IMR-90 (cell line): Measurements from ENCODE around the gene TOMM40L. TPM values are rescaled to one million over a fixed set of nuclear protein-coding genes. Genes with fewer than 3 reads are reported as not detected.
A peak's percentile ranks its signal among the peaks of the same experiment; 100 is the strongest.

ENCODE experiments used
- ATAC-seq: fragments of 200-7000 bp; cut with Tn5 transposase; 2 replicates; pipeline ENCODE4 v1.9.1; 2020; ENCODE audit warnings: low read depth, mild to moderate bottlenecking, moderate library complexity
- BruUV-seq: library from RNA; stranded (reverse); fragments of 400-500 nt; replicated peaks from 2 replicates; lab custom pipeline; 2021; lab: Mats Ljungman, UMichigan
- CTCF ChIA-PET: fragments of 300-600 bp; formaldehyde crosslinking; extraction: SDS; loops from one replicate; lab custom pipeline; 2021; ENCODE audit warnings: antibody characterized with exemption; lab: Yijun Ruan, JAX
- POLR2A ChIA-PET: fragments of 300-600 bp; sonication (Branson Sonifier 250); formaldehyde crosslinking; loops from one replicate; lab custom pipeline; 2022; ENCODE audit warnings: antibody characterized with exemption; ENCODE audit not compliant: unreplicated experiment; lab: Charles Lee
- DNase-seq: peaks from one replicate; pipeline ENCODE4 v3.0.0; 2013
- H2AFZ ChIP-seq: replicated peaks from 2 replicates; pipeline ENCODE3; 2013; ENCODE audit warnings: low read length, mild to moderate bottlenecking; ENCODE audit not compliant: poor library complexity
- H2AK5ac ChIP-seq: 2 replicates; pipeline ENCODE4 v1.6.1; 2013; ENCODE audit warnings: low read depth, low read length, inconsistent platforms
- H2AK9ac ChIP-seq: replicated peaks from 2 replicates; pipeline ENCODE3; 2013; ENCODE audit warnings: mild to moderate bottlenecking, low read depth, low read length, moderate library complexity; ENCODE audit not compliant: poor library complexity
- H2BK120ac ChIP-seq: 2 replicates; pipeline ENCODE4 v1.6.1; 2013; ENCODE audit warnings: low read depth, low read length, inconsistent platforms
- H2BK15ac ChIP-seq: 3 replicates; pipeline ENCODE4 v1.6.1; 2013; ENCODE audit warnings: low read depth, low read length, inconsistent platforms
- H2BK20ac ChIP-seq: 2 replicates; pipeline ENCODE4 v1.6.1; 2013; ENCODE audit warnings: low read depth, mild to moderate bottlenecking, inconsistent platforms, low read length, moderate library complexity
- H2BK5ac ChIP-seq: 2 replicates; pipeline ENCODE4 v1.6.1; 2013; ENCODE audit warnings: mild to moderate bottlenecking, low read depth, low read length, inconsistent platforms; ENCODE audit not compliant: poor library complexity, severe bottlenecking
- H3K14ac ChIP-seq: replicated peaks from 2 replicates; pipeline ENCODE4 v1.6.1; 2013; ENCODE audit warnings: low read depth, low read length, inconsistent platforms
- H3K18ac ChIP-seq: 2 replicates; pipeline ENCODE4 v1.6.1; 2013; ENCODE audit warnings: low read depth, low read length, control low read depth
- H3K23ac ChIP-seq: 2 replicates; pipeline ENCODE4 v1.6.1; 2013; ENCODE audit warnings: low read depth, low read length, inconsistent platforms
- H3K27ac ChIP-seq: 2 replicates; pipeline ENCODE4 v1.5.1; 2013; ENCODE audit warnings: mild to moderate bottlenecking, control low read depth, low read length; ENCODE audit not compliant: insufficient read depth
- H3K27me3 ChIP-seq: 2 replicates; pipeline ENCODE4 v1.6.1; 2013; ENCODE audit warnings: low read length; ENCODE audit not compliant: control insufficient read depth, insufficient read depth
- H3K36me3 ChIP-seq: 2 replicates; pipeline ENCODE4 v1.6.1; 2013; ENCODE audit warnings: low read length, mixed read lengths; ENCODE audit not compliant: control insufficient read depth, insufficient read depth
- H3K4ac ChIP-seq: 2 replicates; pipeline ENCODE4 v1.6.1; 2013; ENCODE audit warnings: low read depth, low read length, inconsistent platforms
- H3K4me1 ChIP-seq: 2 replicates; pipeline ENCODE4 v1.6.1; 2013; ENCODE audit warnings: low read length, mixed read lengths; ENCODE audit not compliant: control insufficient read depth, insufficient read depth
- H3K4me2 ChIP-seq: 2 replicates; pipeline ENCODE4 v1.6.1; 2013; ENCODE audit warnings: low read depth, mild to moderate bottlenecking, control low read depth, low read length, moderate library complexity
- H3K4me3 ChIP-seq: 2 replicates; pipeline ENCODE4 v1.5.1; 2013; ENCODE audit warnings: low read depth, mild to moderate bottlenecking, control low read depth, low read length, moderate library complexity; ENCODE audit not compliant: insufficient read depth
- H3K56ac ChIP-seq: 2 replicates; pipeline ENCODE4 v1.6.1; 2013; ENCODE audit warnings: low read length, inconsistent platforms; ENCODE audit not compliant: insufficient read depth; ENCODE audit errors: extremely low read depth
- H3K79me1 ChIP-seq, 2 experiments: 2 replicates each; pipeline ENCODE4 v1.6.1; 2013; ENCODE audit warnings: low read length in 2 of 2, inconsistent platforms in 1 of 2, low read depth in 1 of 2
- H3K9ac ChIP-seq: 2 replicates; pipeline ENCODE4 v1.6.1; 2013; ENCODE audit warnings: low read depth, low read length, control low read depth
- H3K9me1 ChIP-seq: 2 replicates; pipeline ENCODE4 v1.6.1; 2013; ENCODE audit warnings: low read length, inconsistent platforms; ENCODE audit not compliant: insufficient read depth
- H3K9me3 ChIP-seq: 2 replicates; pipeline ENCODE4 v1.6.1; 2013; ENCODE audit warnings: low read length; ENCODE audit not compliant: control insufficient read depth, insufficient read depth
- H4K20me1 ChIP-seq: 2 replicates; pipeline ENCODE4 v1.6.1; 2013; ENCODE audit warnings: low read length, inconsistent platforms; ENCODE audit not compliant: insufficient read depth
- H4K5ac ChIP-seq: 2 replicates; pipeline ENCODE4 v1.6.1; 2013; ENCODE audit warnings: mild to moderate bottlenecking, low read depth, low read length, control low read depth
- H4K8ac ChIP-seq, 2 experiments: 2 replicates each; pipeline ENCODE4 v1.6.1; 2013; ENCODE audit warnings: low read depth in 2 of 2, low read length in 2 of 2, control low read depth in 1 of 2, inconsistent platforms in 1 of 2
- H4K91ac ChIP-seq: 2 replicates; pipeline ENCODE4 v1.6.1; 2013; ENCODE audit warnings: low read depth, low read length, inconsistent platforms; ENCODE audit not compliant: insufficient read depth
- FOS ChIP-seq: fragments of 150-350 bp; IDR thresholded peaks from 2 replicates; pipeline ENCODE4 v1.6.1; 2016; ENCODE audit warnings: low read depth, low read length
- MAFK ChIP-seq: IDR thresholded peaks from 2 replicates; pipeline ENCODE4 v1.6.1; 2012; ENCODE audit warnings: low read depth, low read length, improper control_type of control experiment
- MAZ ChIP-seq: IDR thresholded peaks from 2 replicates; pipeline ENCODE4 v1.6.1; 2012; ENCODE audit warnings: low read depth, mild to moderate bottlenecking, low read length, improper control_type of control experiment, moderate library complexity, borderline replicate concordance
- MXI1 ChIP-seq: IDR thresholded peaks from 2 replicates; pipeline ENCODE4 v1.6.1; 2012; ENCODE audit warnings: low read depth, mild to moderate bottlenecking, low read length, moderate library complexity, borderline replicate concordance
- NFE2L2 ChIP-seq: fragments of 150-350 bp; IDR thresholded peaks from 2 replicates; pipeline ENCODE4 v1.6.1; 2016; ENCODE audit warnings: low read depth, mild to moderate bottlenecking, low read length
- POLR2A ChIP-seq: IDR thresholded peaks from 2 replicates; pipeline ENCODE4 v1.6.1; 2012; ENCODE audit warnings: mild to moderate bottlenecking, low read depth, low read length
- RFX5 ChIP-seq: IDR thresholded peaks from 2 replicates; pipeline ENCODE4 v1.8.0; 2012; ENCODE audit warnings: low read depth, mild to moderate bottlenecking, low read length, moderate library complexity
- WGBS, 2 experiments: methylation state at CpG; one replicate each; pipeline versions ENCODE4 v1.1.5 to v1.1.7; 2013; ENCODE audit warnings: missing lambda C conversion rate in 2 of 2; ENCODE audit not compliant: insufficient read length in 1 of 2; ENCODE audit errors: extremely low coverage in 2 of 2; 5-methylcytosine and 5-hydroxymethylcytosine counted together
- dilution Hi-C: fragments of 300-500 bp; cut with HindIII; formaldehyde crosslinking; loops from one replicate; pipeline ENCODE4 v1.14.3; 2018; ENCODE audit warnings: low sequenced_read_pairs; ENCODE audit not compliant: unreplicated experiment
- in situ Hi-C: fragments of 300-500 bp; cut with MboI; formaldehyde crosslinking; loops from 3 replicates; pipeline ENCODE4 v1.14.3; 2019; ENCODE audit warnings: low sequenced_read_pairs, inconsistent platforms, mixed read lengths
- intact Hi-C: fragments of 100-400 bp; cut with micrococcal nuclease; formaldehyde crosslinking; loops from 2 replicates; pipeline ENCODE4 v1.10.0; 2022
- polyA plus RNA-seq, 3 experiments: library from polyadenylated mRNA; depleted of rRNA; stranded (reverse); fragments of >200 nt; gene quantifications; 2 replicates each; pipeline ENCODE4 v1.2.3, GENCODE V29; 2012; ENCODE audit warnings: low replicate concordance in 1 of 3
- total RNA-seq: library from RNA; depleted of rRNA; stranded (reverse); fragments of >200 nt; gene quantifications from 2 replicates; pipeline ENCODE4 v1.2.3, GENCODE V29; 2012
- TF ChIP-seq, protein P1 (sequence below): fragments of 150-350 bp; IDR thresholded peaks from 2 replicates; pipeline ENCODE4 v1.6.1; 2017; ENCODE audit warnings: mild to moderate bottlenecking, antibody characterized with exemption, low read length, low read depth
- TF ChIP-seq, protein P2 (sequence below): fragments of 150-350 bp; IDR thresholded peaks from 2 replicates; pipeline ENCODE4 v1.6.1; 2016; ENCODE audit warnings: low read depth, mild to moderate bottlenecking, low read length, moderate library complexity, borderline replicate concordance
- TF ChIP-seq, protein P3 (sequence below): conservative IDR thresholded peaks from 2 replicates; pipeline ENCODE4 v1.5.1; 2012; ENCODE audit warnings: mild to moderate bottlenecking, low read depth, low read length, improper control_type of control experiment

Gene TOMM40L
- total and polyA plus RNA-seq, 2 of the 4 experiments (the other 2 are of a cell fraction): 7.7 to 12.5 TPM

DNA sequence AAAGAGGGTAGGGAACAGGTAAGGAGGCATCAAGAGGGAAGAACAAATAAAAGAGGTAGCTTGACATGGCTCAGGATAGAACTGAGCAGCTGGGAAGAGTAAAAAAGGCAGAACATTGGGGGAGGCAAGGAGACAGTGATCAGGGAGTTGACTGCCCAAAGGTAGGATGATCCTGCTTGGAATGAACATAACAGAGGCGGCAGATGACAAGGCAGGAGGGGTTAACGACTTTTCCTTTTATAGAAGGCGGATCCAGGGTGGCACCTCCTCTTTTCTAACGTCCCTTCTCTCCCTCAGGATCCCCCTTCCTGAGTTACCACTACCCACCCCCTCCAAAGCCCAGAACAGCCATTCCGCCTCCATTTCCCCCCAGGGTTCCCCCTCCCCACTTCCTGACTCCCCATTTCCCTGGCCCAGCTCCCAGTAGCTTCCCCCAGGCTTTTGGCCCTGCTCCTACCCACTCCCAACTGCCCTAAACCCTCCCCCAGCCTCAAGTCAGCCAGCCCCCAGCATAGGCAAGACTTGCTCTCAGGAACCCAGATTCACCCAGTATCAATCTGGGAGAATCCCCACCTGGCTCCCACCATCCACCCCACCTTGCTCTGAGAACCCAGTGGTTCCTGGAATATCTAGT is 26.2 kb upstream of the TOMM40L start:
- CTCF ChIA-PET: no interaction called here

More for the DNA sequence above, 26.2 kb upstream of the TOMM40L start:
- H4K8ac ChIP-seq: peak overlapping the region; percentile 42 to 96; a peak in 2 of 4 replicates
- peaks cover 5% of the 10 kb centered on the region; the same call in 1 of the 2 replicates for H3K36me3 ChIP-seq
- 68% methylated on average over 5 of the region's 5 CpGs; no CpG with 5 or more reads in 1 of the 2 experiments for WGBS, 2 experiments
- no peak overlapping the region for H3K4me2 ChIP-seq
- DNase-seq (no peak), ATAC-seq (no peak)
- peaks cover 31% of the 10 kb centered on the region for H3K4me1 ChIP-seq
- POLR2A ChIA-PET: no interaction called here
- no peak overlapping the region for H3K4me3 ChIP-seq
- peaks cover 24% of the 10 kb centered on the region for H3K9me1 ChIP-seq
- H2BK5ac ChIP-seq: no peak overlapping the region
- no peak overlapping the region for H3K9ac ChIP-seq
- in situ Hi-C loops: no loop called here
- intact Hi-C loops: no loop called here
- H3K27ac ChIP-seq: no peak overlapping the region
- 0 out of 2 replicates have a peak overlapping the region, but pooled peaks have one; percentile 24 for H3K14ac ChIP-seq
- no TSS peak for BruUV-seq
- H4K91ac ChIP-seq: 0 out of 2 replicates have a peak overlapping the region, but pooled peaks have one; percentile 32
- H2AK9ac ChIP-seq: peak overlapping the region; percentile 71
- no peak overlapping the region for H3K56ac ChIP-seq
- H3K9me3 ChIP-seq: no peaks in the 10 kb centered on the region
- no peak overlapping the region; the same call in 1 of the 2 replicates for H2AK5ac ChIP-seq
- H3K23ac ChIP-seq: no peak overlapping the region
- H2AFZ ChIP-seq: peak overlapping the region; percentile 94
- H3K79me1 ChIP-seq: peaks cover 14 to 24% of the 10 kb centered on the region in 2 experiments
- peak overlapping the region; percentile 50 for H3K4ac ChIP-seq
- H4K20me1 ChIP-seq: no peaks in the 10 kb centered on the region
- dilution Hi-C loops: no loop called here
- no peak overlapping the region for H2BK15ac ChIP-seq
- no peak overlapping the region for H3K18ac ChIP-seq
- H2BK120ac ChIP-seq: no peak overlapping the region; the same call in 1 of the 2 replicates
- TF ChIP-seq NFE2L2 (no peak), FOS (no peak), MXI1 (no peak), MAFK (no peak), POLR2A (no peak), MAZ (no peak), RFX5 (no peak)
- TF ChIP-seq, protein P1, sequence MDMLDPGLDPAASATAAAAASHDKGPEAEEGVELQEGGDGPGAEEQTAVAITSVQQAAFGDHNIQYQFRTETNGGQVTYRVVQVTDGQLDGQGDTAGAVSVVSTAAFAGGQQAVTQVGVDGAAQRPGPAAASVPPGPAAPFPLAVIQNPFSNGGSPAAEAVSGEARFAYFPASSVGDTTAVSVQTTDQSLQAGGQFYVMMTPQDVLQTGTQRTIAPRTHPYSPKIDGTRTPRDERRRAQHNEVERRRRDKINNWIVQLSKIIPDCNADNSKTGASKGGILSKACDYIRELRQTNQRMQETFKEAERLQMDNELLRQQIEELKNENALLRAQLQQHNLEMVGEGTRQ: no peak
- TF ChIP-seq, protein P2, sequence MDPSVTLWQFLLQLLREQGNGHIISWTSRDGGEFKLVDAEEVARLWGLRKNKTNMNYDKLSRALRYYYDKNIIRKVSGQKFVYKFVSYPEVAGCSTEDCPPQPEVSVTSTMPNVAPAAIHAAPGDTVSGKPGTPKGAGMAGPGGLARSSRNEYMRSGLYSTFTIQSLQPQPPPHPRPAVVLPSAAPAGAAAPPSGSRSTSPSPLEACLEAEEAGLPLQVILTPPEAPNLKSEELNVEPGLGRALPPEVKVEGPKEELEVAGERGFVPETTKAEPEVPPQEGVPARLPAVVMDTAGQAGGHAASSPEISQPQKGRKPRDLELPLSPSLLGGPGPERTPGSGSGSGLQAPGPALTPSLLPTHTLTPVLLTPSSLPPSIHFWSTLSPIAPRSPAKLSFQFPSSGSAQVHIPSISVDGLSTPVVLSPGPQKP: no peak
- TF ChIP-seq, protein P3, sequence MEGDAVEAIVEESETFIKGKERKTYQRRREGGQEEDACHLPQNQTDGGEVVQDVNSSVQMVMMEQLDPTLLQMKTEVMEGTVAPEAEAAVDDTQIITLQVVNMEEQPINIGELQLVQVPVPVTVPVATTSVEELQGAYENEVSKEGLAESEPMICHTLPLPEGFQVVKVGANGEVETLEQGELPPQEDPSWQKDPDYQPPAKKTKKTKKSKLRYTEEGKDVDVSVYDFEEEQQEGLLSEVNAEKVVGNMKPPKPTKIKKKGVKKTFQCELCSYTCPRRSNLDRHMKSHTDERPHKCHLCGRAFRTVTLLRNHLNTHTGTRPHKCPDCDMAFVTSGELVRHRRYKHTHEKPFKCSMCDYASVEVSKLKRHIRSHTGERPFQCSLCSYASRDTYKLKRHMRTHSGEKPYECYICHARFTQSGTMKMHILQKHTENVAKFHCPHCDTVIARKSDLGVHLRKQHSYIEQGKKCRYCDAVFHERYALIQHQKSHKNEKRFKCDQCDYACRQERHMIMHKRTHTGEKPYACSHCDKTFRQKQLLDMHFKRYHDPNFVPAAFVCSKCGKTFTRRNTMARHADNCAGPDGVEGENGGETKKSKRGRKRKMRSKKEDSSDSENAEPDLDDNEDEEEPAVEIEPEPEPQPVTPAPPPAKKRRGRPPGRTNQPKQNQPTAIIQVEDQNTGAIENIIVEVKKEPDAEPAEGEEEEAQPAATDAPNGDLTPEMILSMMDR: no peak
- H3K27me3 ChIP-seq: no peaks in the 10 kb centered on the region
- no peak overlapping the region for H2BK20ac ChIP-seq
- no peak overlapping the region for H4K5ac ChIP-seq
